22Rv1 (cell line): ENCODE measurements around the gene WDR1.

ENCODE experiments used
- H3K27ac ChIP-seq: fragments of 450-650 bp; 2 replicates; pipeline ENCODE4 v1.5.1; 2017
- CTCF ChIP-seq: fragments of 450-650 bp; IDR thresholded peaks from 2 replicates; pipeline ENCODE4 v1.5.1; 2017; ENCODE audit warnings: mild to moderate bottlenecking
- ZFX ChIP-seq: fragments of 450-650 bp; IDR thresholded peaks from 2 replicates; pipeline ENCODE4 v1.6.1; 2017; ENCODE audit warnings: antibody characterized with exemption, borderline replicate concordance

Gene WDR1

DNA sequence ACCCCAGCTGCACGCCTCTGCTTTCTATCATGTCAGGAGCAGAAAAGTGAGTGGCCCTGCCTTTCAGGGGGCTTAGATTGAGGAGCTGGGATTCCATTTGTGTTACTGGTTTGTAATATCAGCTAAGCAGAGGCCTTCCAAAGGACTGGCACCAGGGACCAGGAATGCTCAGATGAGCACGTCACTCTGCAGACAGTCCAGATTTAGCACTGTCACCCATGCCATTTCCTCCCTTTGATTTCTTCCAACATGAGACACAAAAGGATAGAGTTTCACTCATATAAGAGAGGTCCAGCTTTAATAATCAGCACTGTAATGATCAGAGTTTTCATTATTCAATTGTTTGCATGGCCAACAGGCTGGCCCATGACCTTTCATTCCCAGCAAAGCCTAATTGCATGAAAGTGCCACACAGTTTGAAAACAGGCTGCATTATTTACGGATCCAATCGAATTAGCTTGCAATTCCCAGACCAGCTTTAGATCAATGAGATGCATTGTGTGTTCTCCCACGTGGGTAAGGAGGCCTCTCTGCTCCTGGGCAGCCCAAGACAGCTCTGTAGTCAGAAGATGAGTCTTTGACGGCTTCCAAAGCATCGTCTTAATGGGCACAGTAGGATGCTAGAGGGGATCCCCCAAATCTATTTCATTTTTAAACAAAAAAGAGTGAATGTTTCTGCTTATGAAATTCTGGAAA, 85.5 kb downstream of the WDR1 start:
- H3K27ac ChIP-seq: no peak overlapping the region
- no peak for TF ChIP-seq CTCF
- TF ChIP-seq ZFX: no peak

DNA sequence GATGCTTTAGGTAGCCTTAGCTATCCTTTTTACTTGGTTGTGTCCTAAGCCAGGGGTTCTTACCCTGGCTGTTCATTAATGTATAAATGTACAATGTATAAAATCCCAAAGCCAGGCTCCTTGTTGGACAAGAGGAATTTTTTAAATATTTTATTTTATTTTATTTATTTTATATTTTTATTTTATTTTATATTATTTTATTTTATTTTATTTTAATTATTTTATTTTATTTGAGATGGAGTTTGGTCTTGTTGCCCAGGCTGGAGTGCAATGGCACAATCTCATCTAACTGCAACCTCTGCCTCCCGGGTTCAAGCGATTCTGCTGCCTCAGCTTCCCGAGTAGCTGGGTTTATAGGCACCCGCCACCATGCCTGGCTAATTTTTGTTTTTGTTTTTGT, 87.2 kb downstream of the WDR1 start:
- TF ChIP-seq ZFX (no peak), CTCF (no peak)
- no peak overlapping the region for H3K27ac ChIP-seq

DNA sequence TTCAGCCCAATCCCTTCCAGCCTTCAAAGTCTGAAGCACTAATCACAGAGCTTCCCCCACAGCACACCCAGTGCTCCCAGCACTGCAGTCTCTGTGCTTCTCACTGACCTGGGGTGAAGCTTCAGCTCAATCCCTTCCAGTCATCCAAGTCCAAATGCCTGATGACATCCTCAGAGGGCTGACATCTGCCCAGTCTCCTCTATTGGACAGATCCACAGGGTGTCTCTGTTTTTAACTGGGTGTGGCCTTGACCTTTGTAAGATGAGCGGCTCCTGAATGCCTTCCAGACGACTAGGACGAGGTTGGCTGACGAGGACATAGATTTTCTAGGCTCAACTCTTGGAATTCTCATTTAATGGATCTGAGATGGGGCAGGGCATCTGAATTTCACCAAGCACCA, 87.7 kb downstream of the WDR1 start:
- H3K27ac ChIP-seq: no peak overlapping the region

DNA sequence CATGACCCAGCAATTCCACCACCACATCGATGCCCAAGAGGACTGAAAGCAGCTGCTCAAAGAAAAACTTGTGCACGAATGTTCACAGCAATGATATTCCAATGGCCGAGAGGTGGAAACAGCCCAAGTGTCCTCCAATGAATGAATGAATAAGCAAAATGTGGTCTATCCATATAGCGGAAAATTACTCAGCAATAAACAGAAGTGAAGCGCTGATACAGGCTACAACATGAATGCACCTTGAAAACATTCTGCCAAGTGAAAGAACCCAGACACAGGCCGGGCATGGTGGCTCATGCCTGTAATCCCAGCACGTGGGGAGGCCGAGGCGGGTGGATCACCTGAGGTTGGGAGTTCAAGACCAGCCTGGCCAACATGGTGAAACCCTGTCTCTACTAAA, 90.1 kb downstream of the WDR1 start:
- TF ChIP-seq ZFX (no peak), CTCF (no peak)
- H3K27ac ChIP-seq: no peak overlapping the region

More for the DNA sequence above, 87.7 kb downstream of the WDR1 start:
- TF ChIP-seq CTCF: no peak
- no peak for TF ChIP-seq ZFX

DNA sequence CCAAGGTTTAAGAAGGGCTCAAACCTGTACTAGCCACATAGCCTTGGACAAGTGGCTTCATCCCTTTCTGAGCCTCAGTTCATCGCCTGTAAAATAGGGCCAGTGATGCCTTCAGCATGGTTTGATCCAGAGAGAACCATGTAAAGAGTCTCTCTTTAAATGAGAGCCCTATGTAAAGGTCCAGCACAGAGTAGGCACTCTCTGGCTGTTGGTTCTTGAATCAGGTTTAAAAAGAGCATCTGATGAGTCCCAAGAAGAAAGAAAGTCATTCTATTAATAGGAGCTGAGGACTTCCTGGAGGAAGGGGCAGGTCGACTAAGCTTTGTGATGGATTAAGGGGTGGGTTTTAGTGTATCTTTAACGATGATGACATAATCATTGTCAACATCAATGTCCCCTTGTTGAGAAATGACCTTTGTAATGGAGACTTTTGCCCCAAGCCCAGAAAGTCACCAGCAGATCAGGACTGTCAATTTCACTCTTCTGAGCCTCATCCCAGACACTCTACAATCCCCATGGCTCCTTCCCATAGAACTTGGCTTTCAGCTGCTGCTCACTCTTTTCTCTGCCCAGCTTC, 91.3 kb downstream of the WDR1 start:
- TF ChIP-seq ZFX (no peak), CTCF (no peak)

More for the DNA sequence above, 91.3 kb downstream of the WDR1 start:
- no peak overlapping the region for H3K27ac ChIP-seq
